Mucosa of rectum (tissue), 2 donors: ENCODE data around the gene HPSE2.

Experiments used
- H3K27ac ChIP-seq, 2 donors: one replicate each; pipeline ENCODE4 v1.7.0; 2013; ENCODE audit warnings: inconsistent platforms in 2 of 2, low read depth in 2 of 2, low read length in 2 of 2
- H3K27me3 ChIP-seq, 2 donors: one replicate each; pipeline ENCODE4 v1.7.0; 2013; ENCODE audit warnings: low read length in 2 of 2; ENCODE audit not compliant: control insufficient read depth in 2 of 2, insufficient read depth in 2 of 2
- H3K36me3 ChIP-seq, 2 donors: one replicate each; pipeline ENCODE4 v1.7.0; 2013; ENCODE audit warnings: low read length in 2 of 2; ENCODE audit not compliant: control insufficient read depth in 2 of 2, insufficient read depth in 2 of 2
- H3K4me1 ChIP-seq, 2 donors: one replicate each; pipeline ENCODE4 v1.7.0; 2013; ENCODE audit warnings: low read length in 2 of 2, mild to moderate bottlenecking in 1 of 2; ENCODE audit not compliant: control insufficient read depth in 2 of 2, insufficient read depth in 2 of 2
- H3K4me3 ChIP-seq, 2 donors: one replicate each; pipeline ENCODE4 v1.7.0; 2013; ENCODE audit warnings: low read length in 2 of 2
- H3K9ac ChIP-seq, 2 donors: one replicate each; pipeline ENCODE4 v1.7.0; 2013; ENCODE audit warnings: low read length in 2 of 2, low read depth in 1 of 2, mild to moderate bottlenecking in 1 of 2
- H3K9me3 ChIP-seq, 2 donors: one replicate each; pipeline ENCODE4 v1.7.0; 2013; ENCODE audit warnings: low read length in 2 of 2; ENCODE audit not compliant: control insufficient read depth in 2 of 2
- donor health status: healthy.
- donor health status: Normal muscosa, but diverticular disease.

HPSE2 gene

GRCh38 chr10:98599032-98599610, 636.5 kb downstream of the HPSE2 start:
- Histone ChIP-seq H3K4me1 (no peaks in the 10 kb centered on the region), H3K27ac (no peak overlapping the region), H3K4me3 (no peak overlapping the region), H3K27me3 (no peaks in the 10 kb centered on the region), H3K9ac (no peak overlapping the region), H3K36me3 (no peaks in the 10 kb centered on the region), H3K9me3 (peaks cover 0 to 5% of the 10 kb centered on the region in 2 donors)

DNA sequence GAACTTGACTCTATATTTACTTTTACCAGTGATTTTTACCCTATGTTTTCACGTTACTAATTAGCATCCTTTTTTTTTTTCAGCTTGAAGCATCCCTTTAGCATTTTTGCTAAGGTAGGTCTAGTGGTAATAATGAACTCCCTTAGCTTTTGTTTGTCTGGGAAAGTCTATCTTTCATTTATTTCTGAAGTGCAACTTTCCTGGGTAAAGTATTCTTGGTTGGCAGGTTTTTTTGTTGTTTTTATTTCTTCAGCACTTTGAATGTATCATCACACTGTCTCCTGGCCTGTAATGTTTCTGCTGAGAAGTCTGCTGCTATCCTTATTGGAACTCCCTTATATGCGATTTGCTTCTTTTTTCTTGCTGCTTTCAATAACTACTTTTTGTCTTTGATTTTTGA, 639.2 kb downstream of the HPSE2 start:
- no peaks in the 10 kb centered on the region for H3K36me3 ChIP-seq
- H3K4me3 ChIP-seq, result no peak overlapping the region
- H3K4me1 ChIP-seq, result no peaks in the 10 kb centered on the region
- H3K27ac ChIP-seq, result no peak overlapping the region
- H3K9me3 ChIP-seq, result peaks cover 0 to 5% of the 10 kb centered on the region in 2 donors
- no peak overlapping the region for H3K9ac ChIP-seq
- no peaks in the 10 kb centered on the region for H3K27me3 ChIP-seq

- Histone ChIP-seq H3K4me1 (no peaks in the 10 kb centered on the region), H3K27me3 (no peaks in the 10 kb centered on the region), H3K27ac (no peak overlapping the region), H3K9me3 (no peaks in the 10 kb centered on the region), H3K4me3 (no peak overlapping the region), H3K36me3 (no peaks in the 10 kb centered on the region), H3K9ac (no peak overlapping the region)
These were observed 646.0 kb downstream of the HPSE2 start for GRCh38 chr10:98589691-98590090.

GRCh38 chr10:98589007-98589406, 646.6 kb downstream of the HPSE2 start:
- Histone ChIP-seq H3K9ac (no peak overlapping the region), H3K9me3 (no peaks in the 10 kb centered on the region), H3K27me3 (no peaks in the 10 kb centered on the region), H3K36me3 (no peaks in the 10 kb centered on the region), H3K4me1 (no peaks in the 10 kb centered on the region), H3K27ac (no peak overlapping the region), H3K4me3 (no peak overlapping the region)

GRCh38 chr10:98587156-98587837, 648.4 kb downstream of the HPSE2 start:
- no peak overlapping the region for H3K9ac ChIP-seq
- no peaks in the 10 kb centered on the region for H3K36me3 ChIP-seq
- no peaks in the 10 kb centered on the region for H3K27me3 ChIP-seq
- H3K4me3 ChIP-seq, result no peak overlapping the region
- no peaks in the 10 kb centered on the region for H3K4me1 ChIP-seq
- H3K9me3 ChIP-seq, result no peaks in the 10 kb centered on the region
- peak overlapping the region in 1 of 2 donors; percentile 0 for H3K27ac ChIP-seq

GRCh38 chr10:98586096-98586495, 649.6 kb downstream of the HPSE2 start:
- Histone ChIP-seq H3K27ac (no peak overlapping the region), H3K36me3 (no peaks in the 10 kb centered on the region), H3K4me3 (no peak overlapping the region), H3K9me3 (no peaks in the 10 kb centered on the region), H3K27me3 (no peaks in the 10 kb centered on the region), H3K9ac (no peak overlapping the region), H3K4me1 (peaks cover 0 to 3% of the 10 kb centered on the region in 2 donors)

DNA sequence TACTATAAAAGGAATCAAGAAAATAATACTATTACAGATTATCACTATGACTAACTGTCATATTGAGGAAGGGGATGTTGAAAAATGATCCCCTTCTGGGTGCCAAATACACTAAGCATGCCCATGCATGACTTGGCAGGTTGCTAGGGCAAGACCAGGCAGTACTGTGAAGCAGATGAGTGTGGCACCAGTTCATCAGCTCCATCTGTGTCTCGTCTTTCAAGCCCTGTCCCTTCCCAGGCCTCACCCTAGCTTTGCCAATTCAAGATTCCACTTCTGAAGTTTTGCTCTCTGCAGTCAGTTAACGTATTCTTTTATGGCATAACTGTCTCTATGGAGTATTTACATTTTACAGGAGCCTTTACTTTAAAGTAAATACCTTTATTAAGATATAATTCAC, 653.3 kb downstream of the HPSE2 start:
- Histone ChIP-seq H3K9ac (no peak overlapping the region), H3K4me3 (no peak overlapping the region), H3K4me1 (peaks cover 0 to 3% of the 10 kb centered on the region in 2 donors), H3K36me3 (no peaks in the 10 kb centered on the region), H3K27me3 (no peaks in the 10 kb centered on the region), H3K27ac (no peak overlapping the region), H3K9me3 (no peaks in the 10 kb centered on the region)

- no peak overlapping the region for H3K27ac ChIP-seq
- no peaks in the 10 kb centered on the region for H3K9me3 ChIP-seq
- no peak overlapping the region for H3K4me3 ChIP-seq
- peaks cover 0 to 3% of the 10 kb centered on the region in 2 donors for H3K4me1 ChIP-seq
- H3K27me3 ChIP-seq, result peaks cover 0 to 2% of the 10 kb centered on the region in 2 donors
- no peaks in the 10 kb centered on the region for H3K36me3 ChIP-seq
- H3K9ac ChIP-seq, result no peak overlapping the region
These were observed 658.1 kb downstream of the HPSE2 start for GRCh38 chr10:98577578-98577977.

DNA sequence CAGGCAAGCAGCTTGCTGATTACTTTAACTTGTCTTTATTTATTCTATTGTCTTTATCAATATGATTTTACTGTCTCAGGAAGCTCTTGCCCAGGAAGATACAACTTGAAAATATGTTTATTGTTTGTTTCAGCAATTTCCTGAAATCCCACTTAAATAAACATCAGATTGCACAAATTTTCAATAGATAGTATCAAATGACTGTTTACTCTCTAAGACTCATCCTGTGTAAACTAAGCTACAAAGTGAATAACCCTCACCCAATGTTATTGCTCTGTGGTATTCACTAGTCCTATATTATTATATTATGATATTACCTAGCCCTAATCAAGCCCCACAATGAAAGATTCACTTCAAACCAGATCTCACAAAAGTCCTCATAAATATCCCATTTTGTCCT, 658.5 kb downstream of the HPSE2 start:
- peaks cover 0 to 2% of the 10 kb centered on the region in 2 donors for H3K27me3 ChIP-seq
- peaks cover 0 to 3% of the 10 kb centered on the region in 2 donors for H3K4me1 ChIP-seq
- H3K9ac ChIP-seq, result no peak overlapping the region
- H3K4me3 ChIP-seq, result no peak overlapping the region
- no peaks in the 10 kb centered on the region for H3K9me3 ChIP-seq
- H3K36me3 ChIP-seq, result no peaks in the 10 kb centered on the region
- H3K27ac ChIP-seq, result no peak overlapping the region

- H3K9ac ChIP-seq, result no peak overlapping the region
- H3K27ac ChIP-seq, result no peak overlapping the region
- H3K4me3 ChIP-seq, result no peak overlapping the region
- H3K27me3 ChIP-seq, result peaks cover 0 to 2% of the 10 kb centered on the region in 2 donors
- no peaks in the 10 kb centered on the region for H3K4me1 ChIP-seq
- H3K36me3 ChIP-seq, result no peaks in the 10 kb centered on the region
- no peaks in the 10 kb centered on the region for H3K9me3 ChIP-seq
These were observed 659.6 kb downstream of the HPSE2 start for GRCh38 chr10:98576096-98576495.
